Right lobe of liver (tissue), 4 donors: Measurements from ENCODE around the gene PPID.

Source experiments
- CTCF ChIP-seq, 4 donors: fragments of 200-600 bp in 3 of 4; fragments of 450-650 bp in 1 of 4; IDR thresholded peaks; one replicate each; pipeline versions ENCODE4 v1.5.1 to v1.8.0; 2016 to 2022; ENCODE audit warnings: antibody characterized with exemption in 4 of 4, mild to moderate bottlenecking in 2 of 4
- POLR2A ChIP-seq: fragments of 450-650 bp; IDR thresholded peaks from one replicate; pipeline ENCODE4 v1.6.1; 2017; ENCODE audit warnings: antibody characterized with exemption, mild to moderate bottlenecking
- donor health status: DM: no; HTN: no; CAD: no.
- donor health status: DM: no; HTN: no; CAD: no.
- donor health status: DM: no; HTN: yes; CAD: no.

- TF ChIP-seq CTCF (IDR thresholded peaks at IDR 0.05) (no peak), POLR2A (no peak)
These were observed 1.4 kb upstream of the PPID start for GRCh38 chr4:158724637-158725036.
